ENCODE results near the gene PIKFYVE.

- TF ChIP-seq CTCF (tag by site-specific recombination; IDR thresholded peaks at IDR 0.05): no peak
- no peak for TF ChIP-seq ZBTB20 (tag by site-specific recombination; IDR thresholded peaks at IDR 0.05)
- TF ChIP-seq ZNF174 (tag by site-specific recombination; IDR thresholded peaks at IDR 0.05): no peak
- no peak for TF ChIP-seq ZNF16 (tag by site-specific recombination; IDR thresholded peaks at IDR 0.05; ENCODE audit: low read depth)
- no peak for TF ChIP-seq ZNF138 (tag by site-specific recombination; IDR thresholded peaks at IDR 0.05; ENCODE audit: borderline replicate concordance)
- no peak for TF ChIP-seq BCL11A (tag by site-specific recombination; IDR thresholded peaks at IDR 0.05; ENCODE audit: low read depth)
- no peak for TF ChIP-seq ZNF121 (tag by site-specific recombination; IDR thresholded peaks at IDR 0.05)
- TF ChIP-seq ZNF501 (tag by site-specific recombination; IDR thresholded peaks at IDR 0.05): no peak
- TF ChIP-seq ZNF280C (tag by site-specific recombination; IDR thresholded peaks at IDR 0.05): no peak
- no peak for TF ChIP-seq PBX3 (CRISPR knock-in tag; IDR thresholded peaks at IDR 0.05)
These were observed 60.0 kb downstream of the PIKFYVE start for GRCh38 chr2:208326016-208326415.
